H9 (cell line): ENCODE measurements around the gene ARHGAP1. TPM values are rescaled to one million over a fixed set of nuclear protein-coding genes. Genes with fewer than 3 reads are reported as not detected.

ENCODE experiments used
- DNase-seq: peaks from one replicate; pipeline ENCODE4 v3.0.0-alpha.2; 2017
- H2AFZ ChIP-seq: one replicate; pipeline ENCODE4 v1.6.1; 2013; ENCODE audit warnings: mild to moderate bottlenecking, low read length, control low read depth, moderate library complexity
- H2AK5ac ChIP-seq: 2 replicates; pipeline ENCODE4 v1.6.1; 2013; ENCODE audit warnings: low read length, control low read depth, mixed read lengths; ENCODE audit not compliant: insufficient read length
- H2BK120ac ChIP-seq: one replicate; pipeline ENCODE4 v1.6.1; 2013; ENCODE audit warnings: low read depth, mild to moderate bottlenecking, low read length, control low read depth, inconsistent platforms; ENCODE audit not compliant: poor library complexity, severe bottlenecking
- H2BK12ac ChIP-seq: 2 replicates; pipeline ENCODE4 v1.6.1; 2013; ENCODE audit warnings: low read length, control low read depth, mixed read lengths, low read depth; ENCODE audit not compliant: insufficient read length
- H2BK15ac ChIP-seq: 2 replicates; pipeline ENCODE4 v1.6.1; 2013; ENCODE audit warnings: low read depth, low read length, control low read depth
- H2BK20ac ChIP-seq: one replicate; pipeline ENCODE4 v1.6.1; 2013; ENCODE audit warnings: low read depth, mild to moderate bottlenecking, low read length, control low read depth, inconsistent platforms; ENCODE audit not compliant: poor library complexity, severe bottlenecking
- H2BK5ac ChIP-seq: 2 replicates; pipeline ENCODE4 v1.6.1; 2013; ENCODE audit warnings: low read length, control low read depth, mixed read lengths; ENCODE audit not compliant: insufficient read length
- H3K14ac ChIP-seq: 2 replicates; pipeline ENCODE4 v1.6.1; 2013; ENCODE audit warnings: low read length, control low read depth; ENCODE audit not compliant: insufficient read depth
- H3K18ac ChIP-seq: 2 replicates; pipeline ENCODE4 v1.6.1; 2013; ENCODE audit warnings: low read depth, mild to moderate bottlenecking, mixed read lengths, low read length, control low read depth; ENCODE audit not compliant: insufficient read length
- H3K23ac ChIP-seq: 2 replicates; pipeline ENCODE4 v1.6.1; 2013; ENCODE audit warnings: low read length, control low read depth, mixed read lengths, low read depth; ENCODE audit not compliant: insufficient read length
- H3K23me2 ChIP-seq: 2 replicates; pipeline ENCODE4 v1.6.1; 2013; ENCODE audit warnings: low read depth, mild to moderate bottlenecking, mixed read lengths, low read length, control low read depth; ENCODE audit not compliant: insufficient read length, poor library complexity, severe bottlenecking
- H3K27ac ChIP-seq: 2 replicates; pipeline ENCODE4 v1.5.1; 2013; ENCODE audit warnings: low read length, control low read depth, mixed read lengths, low read depth; ENCODE audit not compliant: insufficient read length
- H3K27me3 ChIP-seq: 2 replicates; pipeline ENCODE4 v1.6.1; 2013; ENCODE audit warnings: low read length, control low read depth, inconsistent platforms; ENCODE audit not compliant: insufficient read depth
- H3K4ac ChIP-seq: 2 replicates; pipeline ENCODE4 v1.6.1; 2013; ENCODE audit warnings: low read depth, mild to moderate bottlenecking, control low read depth, inconsistent platforms, low read length, moderate library complexity
- H3K4me1 ChIP-seq: 2 replicates; pipeline ENCODE4 v1.6.1; 2013; ENCODE audit warnings: low read length, control low read depth, inconsistent platforms; ENCODE audit not compliant: insufficient read depth
- H3K4me2 ChIP-seq: 2 replicates; pipeline ENCODE4 v1.6.1; 2013; ENCODE audit warnings: low read length, control low read depth, mixed read lengths; ENCODE audit not compliant: insufficient read length, insufficient read depth
- H3K56ac ChIP-seq: 2 replicates; pipeline ENCODE4 v1.6.1; 2013; ENCODE audit warnings: low read depth, mild to moderate bottlenecking, mixed read lengths, low read length, control low read depth; ENCODE audit not compliant: insufficient read length
- H3K79me1 ChIP-seq: 2 replicates; pipeline ENCODE4 v1.6.1; 2013; ENCODE audit warnings: low read depth, mild to moderate bottlenecking, moderate library complexity, low read length, control low read depth, inconsistent platforms; ENCODE audit not compliant: insufficient read depth, poor library complexity, severe bottlenecking
- H3K79me2 ChIP-seq: 2 replicates; pipeline ENCODE4 v1.6.1; 2013; ENCODE audit warnings: low read length, control low read depth, inconsistent platforms; ENCODE audit not compliant: insufficient read depth
- H3K9ac ChIP-seq: 2 replicates; pipeline ENCODE4 v1.6.1; 2013; ENCODE audit warnings: low read length, control low read depth, mixed read lengths; ENCODE audit not compliant: insufficient read length; ENCODE audit errors: extremely low read depth
- H3K9me3 ChIP-seq: one replicate; pipeline ENCODE4 v1.6.1; 2013; ENCODE audit warnings: low read depth, low read length, inconsistent platforms; ENCODE audit not compliant: control insufficient read depth
- H3T11ph ChIP-seq: one replicate; pipeline ENCODE4 v1.6.1; 2013; ENCODE audit warnings: mild to moderate bottlenecking, low read length, control low read depth, inconsistent platforms
- H4K20me1 ChIP-seq: one replicate; pipeline ENCODE4 v1.6.1; 2013; ENCODE audit not compliant: control insufficient read depth, insufficient read length, insufficient read depth
- H4K5ac ChIP-seq: 2 replicates; pipeline ENCODE4 v1.6.1; 2013; ENCODE audit warnings: low read depth, mild to moderate bottlenecking, mixed read lengths, low read length, control low read depth; ENCODE audit not compliant: insufficient read length
- H4K8ac ChIP-seq: replicated peaks from 2 replicates; pipeline ENCODE4 v1.6.1; 2013; ENCODE audit warnings: low read length, control low read depth, mixed read lengths, low read depth; ENCODE audit not compliant: insufficient read length
- H4K91ac ChIP-seq: 2 replicates; pipeline ENCODE4 v1.6.1; 2013; ENCODE audit warnings: low read depth, mild to moderate bottlenecking, moderate library complexity, mixed read lengths, low read length, control low read depth; ENCODE audit not compliant: insufficient read length
- H3K27ac Mint-ChIP-seq, 3 experiments: 2 replicates in 2 of 3; 3 replicates in 1 of 3; pipeline ENCODE4 v1.8.0; 2020 to 2021; ENCODE audit warnings: mixed read lengths in 3 of 3, mild to moderate bottlenecking in 1 of 3, moderate library complexity in 1 of 3
- H3K27me3 Mint-ChIP-seq: 2 replicates; pipeline ENCODE4 v1.8.0; 2021; ENCODE audit warnings: low read depth, mild to moderate bottlenecking, moderate library complexity, mixed read lengths
- H3K36me3 Mint-ChIP-seq, 3 experiments: 2 replicates in 2 of 3; 3 replicates in 1 of 3; pipeline ENCODE4 v1.8.0; 2020 to 2021; ENCODE audit warnings: low read depth in 3 of 3, mixed read lengths in 3 of 3; ENCODE audit not compliant: insufficient read depth in 1 of 3
- H3K4me1 Mint-ChIP-seq, 2 experiments: 2 replicates each; pipeline ENCODE4 v1.8.0; 2020; ENCODE audit warnings: mixed read lengths in 2 of 2
- H3K4me3 Mint-ChIP-seq, 2 experiments: 2 replicates in 1 of 2; 3 replicates in 1 of 2; pipeline ENCODE4 v1.8.0; 2020 to 2021; ENCODE audit warnings: mild to moderate bottlenecking in 2 of 2, mixed read lengths in 2 of 2, moderate library complexity in 1 of 2
- H3K9me3 Mint-ChIP-seq, 2 experiments: 2 replicates in 1 of 2; 3 replicates in 1 of 2; pipeline ENCODE4 v1.8.0; 2020; ENCODE audit warnings: mild to moderate bottlenecking in 2 of 2, mixed read lengths in 2 of 2, moderate library complexity in 1 of 2
- CTCF ChIP-seq: fragments of 200-600 bp; sonication (generic); conservative IDR thresholded peaks from 3 replicates; pipeline ENCODE4 v1.8.0; 2021; ENCODE audit warnings: antibody characterized with exemption, mild to moderate bottlenecking
- whole genome bisulfite sequencing: extraction: QIAGEN DNeasy Blood & Tissue Kit; methylation state at CpG from one replicate; pipeline ENCODE4 v1.1.7; 2013; ENCODE audit warnings: missing lambda C conversion rate, low lambda C conversion rate, mixed read lengths; ENCODE audit not compliant: insufficient read length; ENCODE audit errors: extremely low coverage; 5-methylcytosine and 5-hydroxymethylcytosine counted together
- total RNA-seq: library from RNA; stranded (reverse); gene quantifications from 2 replicates; pipeline ENCODE4 v1.2.1, GENCODE V29; 2021

Gene ARHGAP1
- total RNA-seq, 1 experiment from 2014 or later = 45.3 TPM

- no peak overlapping the region for H3K56ac ChIP-seq
- H3T11ph ChIP-seq = no peak overlapping the region
- H3K27me3 Mint-ChIP-seq = no peaks in the 10 kb centered on the region
- no peaks in the 10 kb centered on the region for H3K9me3 Mint-ChIP-seq
- no CpG with 5 or more reads among the region's 6 CpGs for WGBS
- H2AFZ ChIP-seq = no peak overlapping the region
- H3K23ac ChIP-seq = no peak overlapping the region
- H4K91ac ChIP-seq = no peak overlapping the region
- H3K79me2 ChIP-seq = no peaks in the 10 kb centered on the region
- no peak overlapping the region for H2AK5ac ChIP-seq
- peaks cover 61 to 87% (median 81%) of the 10 kb centered on the region in 3 experiments; a peak in 6 of 7 replicates for H3K36me3 Mint-ChIP-seq
- H2BK20ac ChIP-seq = no peak overlapping the region
- H3K18ac ChIP-seq = no peak overlapping the region
- H3K4me1 ChIP-seq = no peaks in the 10 kb centered on the region
- H3K4ac ChIP-seq = no peak overlapping the region
- no peak overlapping the region for H2BK12ac ChIP-seq
- H2BK5ac ChIP-seq = no peak overlapping the region
- H2BK15ac ChIP-seq = no peak overlapping the region
- no peak overlapping the region for H3K4me2 ChIP-seq
- no peak overlapping the region for H3K4me3 Mint-ChIP-seq
- no peaks in the 10 kb centered on the region for H3K9me3 ChIP-seq
- no peak overlapping the region for H3K14ac ChIP-seq
- peaks cover 0 to 2% of the 10 kb centered on the region in 2 experiments; a peak in 2 of 4 replicates for H3K4me1 Mint-ChIP-seq
- TF ChIP-seq CTCF = no peak
- no peak for DNase-seq
- H3K79me1 ChIP-seq = no peaks in the 10 kb centered on the region
- no peak overlapping the region for H2BK120ac ChIP-seq
- H3K27me3 ChIP-seq = no peaks in the 10 kb centered on the region
- H3K23me2 ChIP-seq = no peaks in the 10 kb centered on the region
- no peak overlapping the region for H3K27ac Mint-ChIP-seq
- H3K9ac ChIP-seq = no peak overlapping the region
- H4K5ac ChIP-seq = no peak overlapping the region
- no peaks in the 10 kb centered on the region for H4K20me1 ChIP-seq
- H3K27ac ChIP-seq = no peak overlapping the region
- H4K8ac ChIP-seq = no peak overlapping the region
Observed at GRCh38 chr11:46747150-46747549, 46.7 kb upstream of the ARHGAP1 start.
